SK-N-DZ (cell line): ENCODE results near the gene TGOLN2.

Experiments
- small RNA-seq, 2 experiments: library from RNA; depleted of rRNA; stranded (forward); fragments of <200 nt; gene quantifications; one replicate each; pipeline ENCODE3, GENCODE V24; 2014

Gene TGOLN2

Small RNAs within 50 kb of the gene (small RNA-seq; reads per million reads assigned to genes)
- gene AC062037.1 (0 reads per million in 2 experiments), gene RF00019 (0 reads per million in 2 experiments), gene RN7SL113P (0 reads per million in 2 experiments)
